WTC11 (cell line): ENCODE results near the gene CPNE4. TPM values are rescaled to one million over a fixed set of nuclear protein-coding genes. Genes with fewer than 3 reads are reported as not detected.

Source experiments
- ATAC-seq: fragments of 200-7000 bp; cut with Tn5 transposase; 2 replicates; pipeline ENCODE4 v1.10.0; 2021; ENCODE audit warnings: mild to moderate bottlenecking, moderate library complexity
- CTCF ChIA-PET: fragments of 300-600 bp; sonication (Branson Sonifier 250); formaldehyde crosslinking; loops from one replicate; lab custom pipeline; 2021; ENCODE audit warnings: antibody characterized with exemption; lab: Charles Lee
- POLR2A ChIA-PET: fragments of 350-600 bp; sonication (Branson Sonifier 250); formaldehyde crosslinking; loops from one replicate; lab custom pipeline; 2021; ENCODE audit warnings: antibody characterized with exemption; lab: Charles Lee
- DNase-seq: peaks from one replicate; pipeline ENCODE4 v3.0.0; 2021; ENCODE audit warnings: low spot score
- H3K27ac Mint-ChIP-seq: 2 replicates; pipeline ENCODE4 v1.8.0; 2021; ENCODE audit warnings: mixed read lengths
- H3K27me3 Mint-ChIP-seq: 2 replicates; pipeline ENCODE4 v1.8.0; 2021; ENCODE audit warnings: low read depth, mild to moderate bottlenecking, moderate library complexity, mixed read lengths
- H3K36me3 Mint-ChIP-seq: 2 replicates; pipeline ENCODE4 v1.8.0; 2021; ENCODE audit warnings: mixed read lengths
- H3K4me1 Mint-ChIP-seq: 2 replicates; pipeline ENCODE4 v1.8.0; 2022; ENCODE audit warnings: mixed read lengths
- H3K4me3 Mint-ChIP-seq: 2 replicates; pipeline ENCODE4 v1.8.0; 2021; ENCODE audit warnings: mild to moderate bottlenecking, moderate library complexity, mixed read lengths
- H3K9me3 Mint-ChIP-seq: 2 replicates; pipeline ENCODE4 v1.8.0; 2021; ENCODE audit warnings: mixed read lengths
- ERG ChIP-seq: fragments of 250-450 bp; sonication (Bioruptor Pico); IDR thresholded peaks from 2 replicates; pipeline ENCODE4 v1.8.0; 2021; ENCODE audit warnings: mild to moderate bottlenecking
- FOXK1 ChIP-seq: sonication (generic); formaldehyde crosslinking; IDR thresholded peaks from 2 replicates; pipeline ENCODE4 v1.8.0; 2022; ENCODE audit warnings: mild to moderate bottlenecking, moderate library complexity, missing genetic modification reagents
- HMGXB4 ChIP-seq: sonication (generic); formaldehyde crosslinking; IDR thresholded peaks from 2 replicates; pipeline ENCODE4 v1.8.1; 2023; ENCODE audit warnings: mild to moderate bottlenecking, moderate library complexity, missing genetic modification reagents
- TCF7 ChIP-seq: sonication (generic); formaldehyde crosslinking; IDR thresholded peaks from 2 replicates; pipeline ENCODE4 v1.8.0; 2022; ENCODE audit warnings: mild to moderate bottlenecking, low read depth, missing genetic modification reagents, moderate library complexity
- ZNF263 ChIP-seq: sonication (generic); formaldehyde crosslinking; IDR thresholded peaks from 2 replicates; pipeline ENCODE4 v1.8.1; 2022; ENCODE audit warnings: low read depth, mild to moderate bottlenecking, moderate library complexity, missing genetic modification reagents
- total RNA-seq: library from RNA; stranded (reverse); gene quantifications from 3 replicates; pipeline ENCODE4 v1.2.3, GENCODE V29; 2021
- TF ChIP-seq, protein P1 (sequence below): fragments of 200-600 bp; IDR thresholded peaks from 2 replicates; pipeline ENCODE4 v1.8.0; 2022; ENCODE audit warnings: antibody characterized with exemption
- TF ChIP-seq, protein P2 (sequence below): sonication (generic); formaldehyde crosslinking; IDR thresholded peaks from 2 replicates; pipeline ENCODE4 v1.8.1; 2023; ENCODE audit warnings: mild to moderate bottlenecking, missing genetic modification reagents
- TF ChIP-seq, protein P3 (sequence below): sonication (generic); formaldehyde crosslinking; IDR thresholded peaks from 2 replicates; pipeline ENCODE4 v1.8.1; 2023; ENCODE audit warnings: mild to moderate bottlenecking, missing genetic modification reagents, moderate library complexity
- TF ChIP-seq, protein P4 (sequence below): sonication (generic); formaldehyde crosslinking; IDR thresholded peaks from 2 replicates; pipeline ENCODE4 v1.8.1; 2023; ENCODE audit warnings: mild to moderate bottlenecking, missing genetic modification reagents, borderline replicate concordance
- TF ChIP-seq, protein P5 (sequence below): sonication (generic); formaldehyde crosslinking; IDR thresholded peaks from 2 replicates; pipeline ENCODE4 v1.8.0; 2022; ENCODE audit warnings: missing genetic modification reagents

The CPNE4 gene
- total RNA-seq, 1 experiment from 2014 or later, result 2.4 TPM

DNA sequence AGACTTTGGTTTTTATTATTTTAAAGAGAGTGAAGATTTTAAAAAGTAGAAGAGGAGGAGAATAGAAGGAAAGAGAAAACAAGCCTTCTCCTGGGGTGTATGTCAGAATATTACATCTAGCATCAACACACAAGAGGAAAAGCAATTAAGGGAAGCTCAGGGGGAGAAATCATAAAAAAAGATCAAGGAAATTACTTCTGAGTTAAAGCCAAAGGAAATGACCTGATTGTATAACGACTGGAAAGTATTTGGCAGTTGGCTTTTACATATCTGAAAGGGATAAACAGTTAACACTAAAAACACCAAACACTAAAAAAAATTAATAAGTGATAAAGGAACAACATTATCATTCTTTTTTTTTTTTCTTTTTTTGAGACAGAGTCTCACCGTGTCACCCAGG, 58.4 kb downstream of the CPNE4 start (continued):
- TF ChIP-seq, protein P1, sequence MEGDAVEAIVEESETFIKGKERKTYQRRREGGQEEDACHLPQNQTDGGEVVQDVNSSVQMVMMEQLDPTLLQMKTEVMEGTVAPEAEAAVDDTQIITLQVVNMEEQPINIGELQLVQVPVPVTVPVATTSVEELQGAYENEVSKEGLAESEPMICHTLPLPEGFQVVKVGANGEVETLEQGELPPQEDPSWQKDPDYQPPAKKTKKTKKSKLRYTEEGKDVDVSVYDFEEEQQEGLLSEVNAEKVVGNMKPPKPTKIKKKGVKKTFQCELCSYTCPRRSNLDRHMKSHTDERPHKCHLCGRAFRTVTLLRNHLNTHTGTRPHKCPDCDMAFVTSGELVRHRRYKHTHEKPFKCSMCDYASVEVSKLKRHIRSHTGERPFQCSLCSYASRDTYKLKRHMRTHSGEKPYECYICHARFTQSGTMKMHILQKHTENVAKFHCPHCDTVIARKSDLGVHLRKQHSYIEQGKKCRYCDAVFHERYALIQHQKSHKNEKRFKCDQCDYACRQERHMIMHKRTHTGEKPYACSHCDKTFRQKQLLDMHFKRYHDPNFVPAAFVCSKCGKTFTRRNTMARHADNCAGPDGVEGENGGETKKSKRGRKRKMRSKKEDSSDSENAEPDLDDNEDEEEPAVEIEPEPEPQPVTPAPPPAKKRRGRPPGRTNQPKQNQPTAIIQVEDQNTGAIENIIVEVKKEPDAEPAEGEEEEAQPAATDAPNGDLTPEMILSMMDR, result no peak
- no peak for TF ChIP-seq TCF7 (CRISPR knock-in tag)

DNA sequence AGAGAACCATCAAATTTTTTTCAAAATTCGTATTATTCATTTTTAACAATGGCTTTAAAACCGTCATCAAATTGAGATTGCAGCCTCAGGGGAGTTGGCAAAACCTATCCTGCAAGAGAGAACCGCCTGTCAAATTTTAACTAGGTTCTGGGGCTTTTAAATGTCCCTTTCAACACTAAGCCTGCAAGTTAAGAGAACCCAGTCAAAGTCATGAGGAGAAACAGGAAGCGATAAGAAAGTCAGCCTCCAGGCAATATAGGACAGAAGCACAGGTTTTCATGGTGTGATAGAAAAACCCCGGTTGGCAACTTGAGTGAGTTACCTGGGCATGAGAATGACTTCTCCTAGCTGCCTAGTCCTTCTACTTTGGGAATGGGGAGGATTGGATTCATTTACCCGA, 59.8 kb downstream of the CPNE4 start:
- no peak overlapping the region for H3K27ac Mint-ChIP-seq

More for the DNA sequence above, 59.8 kb downstream of the CPNE4 start:
- no peak for ATAC-seq
- peaks cover 20% of the 10 kb centered on the region for H3K9me3 Mint-ChIP-seq
- POLR2A ChIA-PET, result no interaction called here
- no peaks in the 10 kb centered on the region for H3K36me3 Mint-ChIP-seq
- TF ChIP-seq, protein P2, sequence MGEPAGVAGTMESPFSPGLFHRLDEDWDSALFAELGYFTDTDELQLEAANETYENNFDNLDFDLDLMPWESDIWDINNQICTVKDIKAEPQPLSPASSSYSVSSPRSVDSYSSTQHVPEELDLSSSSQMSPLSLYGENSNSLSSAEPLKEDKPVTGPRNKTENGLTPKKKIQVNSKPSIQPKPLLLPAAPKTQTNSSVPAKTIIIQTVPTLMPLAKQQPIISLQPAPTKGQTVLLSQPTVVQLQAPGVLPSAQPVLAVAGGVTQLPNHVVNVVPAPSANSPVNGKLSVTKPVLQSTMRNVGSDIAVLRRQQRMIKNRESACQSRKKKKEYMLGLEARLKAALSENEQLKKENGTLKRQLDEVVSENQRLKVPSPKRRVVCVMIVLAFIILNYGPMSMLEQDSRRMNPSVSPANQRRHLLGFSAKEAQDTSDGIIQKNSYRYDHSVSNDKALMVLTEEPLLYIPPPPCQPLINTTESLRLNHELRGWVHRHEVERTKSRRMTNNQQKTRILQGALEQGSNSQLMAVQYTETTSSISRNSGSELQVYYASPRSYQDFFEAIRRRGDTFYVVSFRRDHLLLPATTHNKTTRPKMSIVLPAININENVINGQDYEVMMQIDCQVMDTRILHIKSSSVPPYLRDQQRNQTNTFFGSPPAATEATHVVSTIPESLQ (CRISPR knock-in tag), result no peak
- TF ChIP-seq ZNF263 (no peak), HMGXB4 (CRISPR knock-in tag) (no peak), FOXK1 (no peak), ERG (CRISPR knock-in tag) (no peak)
- TF ChIP-seq, protein P3, sequence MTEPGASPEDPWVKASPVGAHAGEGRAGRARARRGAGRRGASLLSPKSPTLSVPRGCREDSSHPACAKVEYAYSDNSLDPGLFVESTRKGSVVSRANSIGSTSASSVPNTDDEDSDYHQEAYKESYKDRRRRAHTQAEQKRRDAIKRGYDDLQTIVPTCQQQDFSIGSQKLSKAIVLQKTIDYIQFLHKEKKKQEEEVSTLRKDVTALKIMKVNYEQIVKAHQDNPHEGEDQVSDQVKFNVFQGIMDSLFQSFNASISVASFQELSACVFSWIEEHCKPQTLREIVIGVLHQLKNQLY, result no peak
- TF ChIP-seq, protein P4, sequence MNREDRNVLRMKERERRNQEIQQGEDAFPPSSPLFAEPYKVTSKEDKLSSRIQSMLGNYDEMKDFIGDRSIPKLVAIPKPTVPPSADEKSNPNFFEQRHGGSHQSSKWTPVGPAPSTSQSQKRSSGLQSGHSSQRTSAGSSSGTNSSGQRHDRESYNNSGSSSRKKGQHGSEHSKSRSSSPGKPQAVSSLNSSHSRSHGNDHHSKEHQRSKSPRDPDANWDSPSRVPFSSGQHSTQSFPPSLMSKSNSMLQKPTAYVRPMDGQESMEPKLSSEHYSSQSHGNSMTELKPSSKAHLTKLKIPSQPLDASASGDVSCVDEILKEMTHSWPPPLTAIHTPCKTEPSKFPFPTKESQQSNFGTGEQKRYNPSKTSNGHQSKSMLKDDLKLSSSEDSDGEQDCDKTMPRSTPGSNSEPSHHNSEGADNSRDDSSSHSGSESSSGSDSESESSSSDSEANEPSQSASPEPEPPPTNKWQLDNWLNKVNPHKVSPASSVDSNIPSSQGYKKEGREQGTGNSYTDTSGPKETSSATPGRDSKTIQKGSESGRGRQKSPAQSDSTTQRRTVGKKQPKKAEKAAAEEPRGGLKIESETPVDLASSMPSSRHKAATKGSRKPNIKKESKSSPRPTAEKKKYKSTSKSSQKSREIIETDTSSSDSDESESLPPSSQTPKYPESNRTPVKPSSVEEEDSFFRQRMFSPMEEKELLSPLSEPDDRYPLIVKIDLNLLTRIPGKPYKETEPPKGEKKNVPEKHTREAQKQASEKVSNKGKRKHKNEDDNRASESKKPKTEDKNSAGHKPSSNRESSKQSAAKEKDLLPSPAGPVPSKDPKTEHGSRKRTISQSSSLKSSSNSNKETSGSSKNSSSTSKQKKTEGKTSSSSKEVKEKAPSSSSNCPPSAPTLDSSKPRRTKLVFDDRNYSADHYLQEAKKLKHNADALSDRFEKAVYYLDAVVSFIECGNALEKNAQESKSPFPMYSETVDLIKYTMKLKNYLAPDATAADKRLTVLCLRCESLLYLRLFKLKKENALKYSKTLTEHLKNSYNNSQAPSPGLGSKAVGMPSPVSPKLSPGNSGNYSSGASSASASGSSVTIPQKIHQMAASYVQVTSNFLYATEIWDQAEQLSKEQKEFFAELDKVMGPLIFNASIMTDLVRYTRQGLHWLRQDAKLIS (CRISPR knock-in tag), result no peak
- TF ChIP-seq, protein P5, sequence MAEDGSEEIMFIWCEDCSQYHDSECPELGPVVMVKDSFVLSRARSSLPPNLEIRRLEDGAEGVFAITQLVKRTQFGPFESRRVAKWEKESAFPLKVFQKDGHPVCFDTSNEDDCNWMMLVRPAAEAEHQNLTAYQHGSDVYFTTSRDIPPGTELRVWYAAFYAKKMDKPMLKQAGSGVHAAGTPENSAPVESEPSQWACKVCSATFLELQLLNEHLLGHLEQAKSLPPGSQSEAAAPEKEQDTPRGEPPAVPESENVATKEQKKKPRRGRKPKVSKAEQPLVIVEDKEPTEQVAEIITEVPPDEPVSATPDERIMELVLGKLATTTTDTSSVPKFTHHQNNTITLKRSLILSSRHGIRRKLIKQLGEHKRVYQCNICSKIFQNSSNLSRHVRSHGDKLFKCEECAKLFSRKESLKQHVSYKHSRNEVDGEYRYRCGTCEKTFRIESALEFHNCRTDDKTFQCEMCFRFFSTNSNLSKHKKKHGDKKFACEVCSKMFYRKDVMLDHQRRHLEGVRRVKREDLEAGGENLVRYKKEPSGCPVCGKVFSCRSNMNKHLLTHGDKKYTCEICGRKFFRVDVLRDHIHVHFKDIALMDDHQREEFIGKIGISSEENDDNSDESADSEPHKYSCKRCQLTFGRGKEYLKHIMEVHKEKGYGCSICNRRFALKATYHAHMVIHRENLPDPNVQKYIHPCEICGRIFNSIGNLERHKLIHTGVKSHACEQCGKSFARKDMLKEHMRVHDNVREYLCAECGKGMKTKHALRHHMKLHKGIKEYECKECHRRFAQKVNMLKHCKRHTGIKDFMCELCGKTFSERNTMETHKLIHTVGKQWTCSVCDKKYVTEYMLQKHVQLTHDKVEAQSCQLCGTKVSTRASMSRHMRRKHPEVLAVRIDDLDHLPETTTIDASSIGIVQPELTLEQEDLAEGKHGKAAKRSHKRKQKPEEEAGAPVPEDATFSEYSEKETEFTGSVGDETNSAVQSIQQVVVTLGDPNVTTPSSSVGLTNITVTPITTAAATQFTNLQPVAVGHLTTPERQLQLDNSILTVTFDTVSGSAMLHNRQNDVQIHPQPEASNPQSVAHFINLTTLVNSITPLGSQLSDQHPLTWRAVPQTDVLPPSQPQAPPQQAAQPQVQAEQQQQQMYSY, result no peak
- no peaks in the 10 kb centered on the region for H3K27me3 Mint-ChIP-seq
- no peak for DNase-seq
- CTCF ChIA-PET, result no interaction called here
- H3K4me1 Mint-ChIP-seq, result peaks cover 24% of the 10 kb centered on the region
- H3K4me3 Mint-ChIP-seq, result no peak overlapping the region
